Stimulated activated naive CD8-positive, alpha-beta T cell treated with anti-CD3 and anti-CD28 coated beads, Interleukin-15, Interleukin-2, amounts not matched to agents 100 ng/mL and 50 ng/mL, for 24 hours (primary cell): ENCODE measurements around the gene MAGI3.
"Not testable (repeated sequence)": the region's sequence is repeated elsewhere in the genome, so short reads cannot be mapped to it uniquely, and the experiment has no call there.

Experiments
- H3K27ac Mint-ChIP-seq: one replicate; pipeline ENCODE4 v1.8.0; 2021; ENCODE audit warnings: mild to moderate bottlenecking, mixed read lengths
- H3K27me3 Mint-ChIP-seq: one replicate; pipeline ENCODE4 v1.8.0; 2021; ENCODE audit warnings: mixed read lengths
- H3K36me3 Mint-ChIP-seq: one replicate; pipeline ENCODE4 v1.8.0; 2021; ENCODE audit warnings: low read depth, mixed read lengths
- H3K4me1 Mint-ChIP-seq: one replicate; pipeline ENCODE4 v1.8.0; 2021; ENCODE audit warnings: low read depth, mixed read lengths
- H3K4me3 Mint-ChIP-seq: one replicate; pipeline ENCODE4 v1.8.0; 2021; ENCODE audit warnings: mild to moderate bottlenecking, mixed read lengths
- H3K9me3 Mint-ChIP-seq: one replicate; pipeline ENCODE4 v1.8.0; 2021; ENCODE audit warnings: mixed read lengths

Gene MAGI3

DNA sequence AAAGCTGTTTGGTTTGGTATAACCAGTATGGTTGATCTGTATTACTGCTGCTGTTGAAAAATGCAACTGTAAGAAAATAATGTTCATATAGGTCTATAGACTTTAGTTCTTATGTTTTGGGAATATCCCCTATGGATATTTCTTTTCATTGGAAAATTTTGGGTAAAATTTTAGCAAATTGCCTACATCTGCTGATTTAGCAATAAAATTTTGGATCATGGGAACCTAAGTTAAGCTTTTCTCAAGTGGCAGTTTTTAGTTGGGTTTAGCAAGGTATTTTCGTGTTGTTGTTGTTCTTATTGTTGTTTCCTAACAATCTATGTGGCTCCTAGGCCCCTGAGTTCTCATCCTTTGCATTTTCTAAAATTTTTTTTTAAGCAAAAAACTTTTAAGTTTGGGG, 201.9 kb downstream of the MAGI3 start:
- Mint-ChIP-seq H3K4me1 (no peaks in the 10 kb centered on the region), H3K27me3 (no peaks in the 10 kb centered on the region), H3K9me3 (peaks cover 10% of the 10 kb centered on the region), H3K27ac (no peak overlapping the region), H3K36me3 (peaks cover 7% of the 10 kb centered on the region), H3K4me3 (no peak overlapping the region)

DNA sequence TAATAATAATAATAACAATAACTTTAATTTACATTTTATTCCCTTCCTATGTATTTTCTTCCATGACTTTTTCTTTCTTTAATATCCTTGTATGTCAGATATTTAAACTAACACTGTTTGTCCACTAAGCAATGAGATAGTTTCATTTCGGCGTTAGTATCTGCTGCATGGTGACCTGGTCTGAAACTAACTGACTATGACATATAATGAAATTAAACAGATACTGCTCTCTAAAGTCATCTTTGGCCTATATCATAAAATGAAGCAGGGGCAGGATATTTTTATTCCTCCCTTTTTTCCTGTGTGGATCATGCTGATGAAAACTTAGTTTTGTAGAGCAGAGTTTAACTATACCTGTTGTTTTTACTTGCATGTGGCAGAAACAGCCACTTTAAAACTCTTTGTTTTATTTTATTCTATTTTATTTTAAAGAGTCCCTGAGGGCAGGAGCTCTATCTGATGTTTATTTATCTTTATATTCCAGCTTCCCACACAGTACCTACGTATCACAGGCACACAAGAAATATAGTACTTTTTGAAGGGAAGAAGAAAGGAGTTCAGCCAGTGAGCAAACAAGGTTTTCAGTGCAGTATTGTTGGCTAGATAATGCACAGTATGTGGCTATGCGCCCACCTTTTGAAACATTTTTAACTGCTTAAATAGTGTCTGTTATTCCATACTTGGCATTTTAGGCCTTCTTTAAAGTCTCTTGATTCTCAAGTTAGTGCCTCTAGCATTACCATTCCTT, 203.4 kb downstream of the MAGI3 start:
- peaks cover 22% of the 10 kb centered on the region for H3K9me3 Mint-ChIP-seq
- no peaks in the 10 kb centered on the region for H3K27me3 Mint-ChIP-seq
- H3K4me1 Mint-ChIP-seq, result no peaks in the 10 kb centered on the region
- peaks cover 12% of the 10 kb centered on the region for H3K36me3 Mint-ChIP-seq
- no peak overlapping the region for H3K27ac Mint-ChIP-seq
- H3K4me3 Mint-ChIP-seq, result no peak overlapping the region

DNA sequence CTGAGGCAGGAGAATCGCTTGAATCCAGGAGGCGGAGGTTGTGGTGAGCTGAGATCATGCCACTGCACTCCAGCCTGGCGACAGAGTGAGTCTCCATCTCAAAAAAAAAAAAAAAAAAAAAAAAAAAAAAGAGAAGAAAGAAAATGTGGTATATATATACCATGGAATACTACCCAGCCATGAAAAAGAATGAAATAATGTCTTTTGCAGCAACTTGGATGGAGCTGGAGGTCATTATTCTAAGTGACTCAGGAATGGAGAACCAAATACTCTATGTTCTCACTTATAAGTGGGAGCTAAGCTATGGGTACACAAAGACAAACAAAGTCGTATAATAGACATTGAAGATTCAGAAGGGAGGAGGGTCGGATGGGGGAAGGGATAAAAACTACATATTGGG, 214.2 kb downstream of the MAGI3 start:
- H3K27me3 Mint-ChIP-seq, result not testable (repeated sequence)
- peaks cover 11% of the 10 kb centered on the region for H3K4me1 Mint-ChIP-seq

DNA sequence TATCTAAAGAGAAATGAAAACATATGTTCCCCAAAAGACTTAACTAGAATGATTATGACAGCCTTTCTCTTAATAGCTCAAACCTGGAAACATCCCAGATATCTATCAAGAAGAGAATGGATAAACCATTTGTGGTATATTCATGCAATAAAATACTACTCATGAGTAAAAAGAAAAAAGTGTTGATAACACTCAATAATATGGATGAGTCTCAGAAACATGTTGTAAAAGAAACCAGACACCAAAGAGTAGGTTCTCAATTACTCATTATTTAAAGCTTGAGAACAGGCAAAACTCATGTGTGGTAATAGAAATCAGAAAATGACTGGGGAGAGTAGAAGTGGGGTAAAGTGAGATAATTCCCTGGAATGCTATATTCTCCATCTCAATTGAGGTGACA, 214.8 kb downstream of the MAGI3 start:
- Mint-ChIP-seq H3K4me1 (peaks cover 11% of the 10 kb centered on the region), H3K4me3 (no peak overlapping the region), H3K27ac (no peak overlapping the region), H3K27me3 (no peaks in the 10 kb centered on the region), H3K36me3 (no peaks in the 10 kb centered on the region), H3K9me3 (peaks cover 15% of the 10 kb centered on the region)

More for the DNA sequence above, 214.2 kb downstream of the MAGI3 start:
- H3K9me3 Mint-ChIP-seq, result peaks cover 15% of the 10 kb centered on the region
- not testable (repeated sequence) for H3K27ac Mint-ChIP-seq, H3K36me3 Mint-ChIP-seq, H3K4me3 Mint-ChIP-seq

DNA sequence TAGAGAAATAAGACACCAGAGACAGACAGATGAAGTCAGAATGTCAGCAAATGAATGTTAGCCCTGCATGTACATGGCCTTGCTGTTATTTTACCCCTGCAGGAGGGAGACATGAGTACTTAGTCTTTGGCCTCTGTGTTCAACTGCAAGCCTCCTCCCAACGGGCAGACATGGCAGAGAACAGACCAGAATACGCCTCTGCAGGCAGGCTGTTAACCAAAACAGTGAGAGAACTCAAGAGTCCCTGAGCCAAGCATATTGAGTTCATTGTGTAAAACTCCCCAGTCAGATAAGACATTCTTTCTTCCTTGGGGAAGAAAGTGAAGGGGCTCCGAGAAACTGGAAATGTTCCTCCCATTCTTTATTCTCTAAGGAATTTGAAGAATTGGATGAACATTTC, 218.1 kb downstream of the MAGI3 start:
- Mint-ChIP-seq H3K9me3 (peaks cover 5% of the 10 kb centered on the region), H3K27ac (no peak overlapping the region), H3K27me3 (peaks cover 8% of the 10 kb centered on the region), H3K4me1 (no peaks in the 10 kb centered on the region), H3K4me3 (no peak overlapping the region), H3K36me3 (no peaks in the 10 kb centered on the region)

DNA sequence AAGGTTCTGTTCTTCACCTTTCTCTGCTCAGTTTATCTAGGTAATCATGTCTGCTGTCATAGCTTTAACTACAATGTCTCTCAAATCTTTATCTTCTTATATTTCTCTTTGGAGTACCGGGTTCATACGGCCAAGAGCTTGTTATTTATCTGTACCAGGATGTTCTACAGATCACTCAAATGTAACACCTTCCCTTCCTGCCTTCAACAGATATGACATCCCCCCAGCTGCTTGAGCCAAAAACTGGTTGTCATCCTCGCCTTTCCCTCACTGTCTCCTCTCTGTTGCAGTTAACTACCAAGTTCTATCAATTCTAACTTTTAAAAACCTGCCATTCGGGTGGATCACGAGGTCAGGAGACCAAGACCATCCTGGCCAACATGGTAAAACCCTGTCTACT, 220.1 kb downstream of the MAGI3 start:
- H3K9me3 Mint-ChIP-seq, result no peaks in the 10 kb centered on the region
- no peak overlapping the region for H3K4me3 Mint-ChIP-seq
- H3K27me3 Mint-ChIP-seq, result peaks cover 8% of the 10 kb centered on the region
- H3K27ac Mint-ChIP-seq, result no peak overlapping the region
- no peaks in the 10 kb centered on the region for H3K4me1 Mint-ChIP-seq
- H3K36me3 Mint-ChIP-seq, result no peaks in the 10 kb centered on the region

DNA sequence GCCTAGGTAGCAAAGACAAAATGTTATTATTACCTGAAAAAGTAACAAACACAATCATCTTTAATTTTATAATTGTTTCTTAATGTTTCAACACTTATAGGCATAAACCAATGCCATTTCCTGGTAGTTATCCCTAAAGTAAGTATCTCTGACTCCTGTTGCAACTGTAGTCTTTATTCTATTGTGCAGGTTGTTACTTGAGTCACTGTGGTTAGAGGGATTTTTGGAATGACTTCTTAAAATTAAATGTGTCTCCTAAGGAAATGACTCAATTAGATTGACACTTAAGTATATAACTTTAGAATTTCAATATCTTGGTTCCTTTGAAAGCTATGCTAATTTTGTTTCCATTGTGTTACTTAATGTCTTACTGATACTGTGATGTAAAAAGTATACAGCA, 225.1 kb downstream of the MAGI3 start:
- H3K4me3 Mint-ChIP-seq, result no peak overlapping the region
- peaks cover 4% of the 10 kb centered on the region for H3K4me1 Mint-ChIP-seq
- H3K36me3 Mint-ChIP-seq, result no peaks in the 10 kb centered on the region
- no peak overlapping the region for H3K27ac Mint-ChIP-seq
- H3K27me3 Mint-ChIP-seq, result peaks cover 8% of the 10 kb centered on the region
- no peaks in the 10 kb centered on the region for H3K9me3 Mint-ChIP-seq

DNA sequence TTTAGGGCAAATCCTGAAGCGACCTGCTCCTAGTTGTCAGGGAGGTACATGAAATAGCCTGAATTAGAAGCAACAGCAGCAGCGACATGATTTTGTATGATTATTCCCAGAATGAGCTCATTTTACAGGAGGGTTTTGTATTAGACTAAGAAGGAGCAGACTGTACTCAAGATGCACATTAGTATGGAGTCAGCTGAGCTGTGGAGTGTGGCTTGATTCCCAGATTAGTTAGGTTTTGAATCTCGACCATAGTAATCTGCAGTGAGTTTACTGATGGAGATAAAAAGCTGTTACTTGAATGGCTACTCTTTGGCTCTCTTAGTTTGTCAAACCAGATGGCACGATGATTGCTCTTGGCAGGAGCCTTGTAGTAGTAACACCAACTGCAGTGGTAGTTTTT, 225.8 kb downstream of the MAGI3 start:
- peaks cover 8% of the 10 kb centered on the region for H3K27me3 Mint-ChIP-seq
- no peak overlapping the region for H3K4me3 Mint-ChIP-seq
- no peaks in the 10 kb centered on the region for H3K36me3 Mint-ChIP-seq
- H3K27ac Mint-ChIP-seq, result no peak overlapping the region
- no peaks in the 10 kb centered on the region for H3K9me3 Mint-ChIP-seq
- peaks cover 4% of the 10 kb centered on the region for H3K4me1 Mint-ChIP-seq

DNA sequence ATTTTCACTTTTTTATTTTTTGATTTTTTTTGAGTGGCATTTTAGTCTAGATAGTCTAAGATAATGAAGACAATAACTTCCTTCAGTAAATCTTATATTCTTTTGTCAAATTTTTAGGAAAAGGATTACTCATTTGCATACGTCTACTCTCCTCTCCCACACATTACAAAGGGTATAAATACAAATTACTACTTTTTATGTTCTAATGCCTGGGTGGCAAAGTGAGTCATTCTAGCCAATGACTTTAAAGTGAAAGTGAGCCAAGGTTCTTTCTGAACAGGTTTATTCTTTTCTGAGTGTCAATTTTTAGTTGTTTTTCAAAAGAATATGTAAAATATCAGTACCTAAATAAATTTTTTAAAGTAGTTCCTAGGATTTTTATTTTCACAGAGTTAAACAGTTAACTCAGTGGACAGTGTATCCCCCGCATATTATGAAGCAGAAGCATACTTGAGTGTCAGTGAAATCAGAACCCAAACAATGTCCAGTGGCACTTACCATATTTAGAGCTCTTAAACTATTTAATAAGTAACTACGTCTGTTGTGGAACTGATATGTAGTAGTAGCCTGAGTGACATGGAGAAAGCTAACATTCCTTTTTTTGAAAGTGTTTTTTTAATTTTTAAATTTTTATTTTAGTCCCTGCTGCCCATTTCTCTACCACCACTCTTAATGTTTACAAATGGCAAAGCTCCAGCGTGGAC, 227.3 kb downstream of the MAGI3 start:
- Mint-ChIP-seq H3K4me3 (no peak overlapping the region), H3K4me1 (peaks cover 4% of the 10 kb centered on the region), H3K9me3 (no peaks in the 10 kb centered on the region), H3K27me3 (peaks cover 4% of the 10 kb centered on the region), H3K36me3 (no peaks in the 10 kb centered on the region), H3K27ac (no peak overlapping the region)

DNA sequence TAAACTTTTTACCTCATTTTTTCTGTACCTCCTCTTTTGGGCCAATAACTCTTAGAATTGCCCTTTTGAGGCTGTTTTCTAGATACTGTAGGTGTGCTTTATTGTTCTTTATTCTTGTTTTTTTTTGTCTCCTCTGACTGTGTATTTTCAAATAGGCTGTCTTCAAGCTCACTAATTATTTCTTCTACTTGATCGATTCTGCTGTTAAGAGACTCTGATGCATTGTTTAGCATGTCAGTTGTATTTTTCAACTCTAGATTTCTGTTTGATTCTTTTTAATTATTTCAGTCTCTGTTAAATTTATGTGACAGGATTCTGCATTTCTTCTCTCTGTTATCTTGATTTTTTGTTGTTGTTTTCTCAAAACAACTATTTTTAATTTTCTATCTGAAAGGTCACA, 238.7 kb downstream of the MAGI3 start:
- Mint-ChIP-seq H3K9me3 (peaks cover 22% of the 10 kb centered on the region), H3K36me3 (no peaks in the 10 kb centered on the region), H3K4me3 (no peak overlapping the region), H3K4me1 (no peaks in the 10 kb centered on the region), H3K27ac (no peak overlapping the region), H3K27me3 (peaks cover 3% of the 10 kb centered on the region)

DNA sequence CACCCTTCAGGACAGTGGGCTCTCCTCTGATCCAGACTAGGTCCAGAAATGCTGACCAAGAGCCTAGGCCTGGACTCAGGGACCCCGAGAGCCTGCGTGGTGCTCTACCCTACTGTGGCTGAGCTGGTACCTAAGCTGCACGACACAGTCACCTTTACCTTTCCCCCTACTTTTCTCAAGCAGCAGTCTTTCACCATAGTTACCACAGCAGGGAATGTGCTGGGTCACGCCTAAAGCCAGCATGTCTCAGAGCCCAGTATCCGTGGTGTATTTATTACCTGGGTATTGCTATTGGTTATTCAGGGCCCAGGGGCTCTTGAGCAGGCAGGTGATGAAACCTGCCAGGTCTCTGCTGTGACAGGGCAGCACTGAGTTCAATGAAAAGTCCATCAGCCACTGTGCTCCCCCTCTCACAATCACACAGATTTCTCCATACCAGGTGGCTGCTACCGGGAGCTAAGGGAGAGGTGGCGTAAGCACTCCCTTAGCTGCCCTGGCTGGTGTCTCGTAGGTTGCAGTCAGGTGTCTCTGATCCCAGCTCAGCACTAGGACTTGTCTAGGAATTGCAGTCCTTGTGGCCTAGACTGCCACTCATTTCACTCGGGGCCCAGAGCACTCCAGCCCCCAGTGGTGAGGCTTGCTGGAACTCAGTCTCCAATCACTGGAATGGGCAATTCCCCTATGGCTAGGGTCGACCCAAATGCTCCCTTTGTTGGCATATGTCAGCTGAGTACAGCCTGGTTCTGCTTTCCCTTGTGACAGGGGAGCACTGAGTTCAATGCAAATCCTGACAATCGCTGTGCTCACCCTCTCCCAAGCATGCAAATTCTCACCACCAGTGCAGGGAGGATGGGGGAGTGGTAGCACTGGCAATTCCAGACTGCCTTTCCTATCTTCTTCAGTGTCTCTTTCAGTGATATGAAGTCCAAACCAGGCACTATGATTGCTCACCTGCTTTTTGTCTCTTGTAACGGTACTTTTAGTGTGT, 240.3 kb downstream of the MAGI3 start:
- Mint-ChIP-seq H3K9me3 (peaks cover 22% of the 10 kb centered on the region), H3K36me3 (no peaks in the 10 kb centered on the region), H3K27me3 (peaks cover 3% of the 10 kb centered on the region), H3K27ac (no peak overlapping the region), H3K4me3 (no peak overlapping the region), H3K4me1 (no peaks in the 10 kb centered on the region)

DNA sequence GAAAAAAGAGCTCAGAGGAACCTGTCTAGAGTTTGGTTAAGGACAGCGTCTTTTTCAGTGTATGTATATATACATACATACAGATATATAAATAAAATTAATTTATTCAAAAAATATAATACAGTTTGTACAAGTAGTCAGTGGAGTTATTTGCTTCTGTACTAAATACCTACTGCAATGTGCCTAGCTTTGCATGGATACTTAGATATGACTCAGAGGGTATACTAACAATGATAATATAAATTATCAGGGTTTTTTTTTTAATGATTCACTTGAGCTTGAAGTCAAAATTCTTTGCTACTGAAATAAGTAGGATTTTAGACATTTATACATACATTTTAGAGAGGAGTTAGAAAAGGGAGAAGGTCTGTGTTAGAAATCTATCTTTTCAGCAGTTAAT, 251.1 kb downstream of the MAGI3 start:
- Mint-ChIP-seq H3K27me3 (no peaks in the 10 kb centered on the region), H3K27ac (no peak overlapping the region), H3K9me3 (no peaks in the 10 kb centered on the region), H3K4me1 (no peaks in the 10 kb centered on the region), H3K36me3 (no peaks in the 10 kb centered on the region), H3K4me3 (no peak overlapping the region)

DNA sequence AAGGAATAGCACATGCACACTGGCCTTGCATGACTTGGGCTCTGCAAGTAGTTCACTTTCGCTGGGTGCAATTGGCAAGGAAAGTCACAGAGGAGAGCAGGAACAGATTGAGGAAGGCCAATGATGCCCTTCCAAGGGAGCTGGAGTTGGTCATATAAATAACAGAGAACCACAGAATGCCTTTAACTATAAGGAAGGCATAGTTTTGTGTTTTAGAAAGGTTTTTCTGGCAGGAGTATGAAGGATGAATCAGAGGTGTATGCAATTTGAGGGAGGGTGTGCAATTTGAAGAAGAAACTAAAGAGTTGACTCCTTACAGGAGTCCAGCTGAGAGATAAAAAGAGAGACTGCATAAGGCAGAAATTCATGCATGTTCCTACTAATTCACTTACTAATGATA, 256.8 kb downstream of the MAGI3 start:
- Mint-ChIP-seq H3K27ac (no peak overlapping the region), H3K4me3 (no peak overlapping the region), H3K36me3 (no peaks in the 10 kb centered on the region), H3K9me3 (no peaks in the 10 kb centered on the region), H3K4me1 (no peaks in the 10 kb centered on the region), H3K27me3 (no peaks in the 10 kb centered on the region)

DNA sequence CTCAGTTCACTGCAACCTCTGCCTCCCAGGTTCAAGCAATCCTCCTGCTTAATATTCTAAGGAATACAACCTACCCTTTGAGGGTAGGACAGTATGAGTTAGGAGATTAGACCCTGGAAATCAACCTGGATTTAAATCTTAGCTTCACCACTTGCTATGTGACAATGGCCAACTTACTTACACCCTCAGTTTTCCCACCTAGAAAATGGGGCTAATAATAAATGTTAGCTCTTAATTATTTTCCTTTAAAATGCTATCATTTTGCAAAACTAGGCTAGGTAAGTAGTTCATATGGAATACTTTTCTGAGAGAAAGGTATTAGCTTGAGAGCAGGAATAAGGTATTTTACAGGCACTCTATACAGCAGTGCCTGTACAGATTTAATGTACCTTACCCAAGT, 258.2 kb downstream of the MAGI3 start:
- no peaks in the 10 kb centered on the region for H3K27me3 Mint-ChIP-seq
- H3K27ac Mint-ChIP-seq, result no peak overlapping the region
- no peaks in the 10 kb centered on the region for H3K36me3 Mint-ChIP-seq
- no peaks in the 10 kb centered on the region for H3K4me1 Mint-ChIP-seq
- H3K4me3 Mint-ChIP-seq, result no peak overlapping the region
- no peaks in the 10 kb centered on the region for H3K9me3 Mint-ChIP-seq

DNA sequence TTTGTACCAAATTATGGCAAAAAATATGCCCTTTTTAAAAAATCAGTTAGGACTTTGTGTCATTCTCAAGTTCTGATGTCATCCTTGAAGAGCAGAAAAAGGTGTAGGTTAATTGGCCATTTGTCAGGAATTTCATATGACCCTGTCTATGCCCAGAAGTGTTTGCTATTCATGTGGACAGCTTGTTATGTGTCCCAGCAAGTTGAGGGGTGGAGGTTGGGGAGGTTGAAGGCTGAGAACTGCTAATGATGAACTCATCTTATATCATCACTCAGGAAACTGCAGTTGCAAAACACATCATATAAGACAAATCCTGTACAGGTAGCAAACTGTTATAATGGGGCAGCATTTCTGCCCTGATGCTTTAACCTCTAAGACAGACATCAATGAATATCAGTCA, 262.5 kb downstream of the MAGI3 start:
- no peaks in the 10 kb centered on the region for H3K9me3 Mint-ChIP-seq
- no peaks in the 10 kb centered on the region for H3K27me3 Mint-ChIP-seq
- no peaks in the 10 kb centered on the region for H3K4me1 Mint-ChIP-seq
- H3K36me3 Mint-ChIP-seq, result no peaks in the 10 kb centered on the region
- no peak overlapping the region for H3K4me3 Mint-ChIP-seq
- no peak overlapping the region for H3K27ac Mint-ChIP-seq
